ENCODE measurements around the gene ATP12A.

Gene ATP12A

GRCh38 chr13:24685314-24685713, 5.1 kb downstream of the ATP12A start:
- Histone ChIP-seq H3K9me3 (ENCODE audit: control insufficient read depth, low read length) (no peaks in the 10 kb centered on the region), H3K79me2 (no peaks in the 10 kb centered on the region), H2AFZ (no peak overlapping the region), H3K4me1 (peaks cover 7% of the 10 kb centered on the region), H3K27me3 (ENCODE audit: control insufficient read depth, insufficient read depth, low read length) (no peaks in the 10 kb centered on the region), H3K4me3 (ENCODE audit: low read depth, low read length) (no peak overlapping the region), H3K9ac (no peak overlapping the region), H3K27ac (no peak overlapping the region), H3K36me3 (ENCODE audit: control insufficient read depth, insufficient read depth, low read length) (no peaks in the 10 kb centered on the region), H3K4me2 (ENCODE audit: low read length) (no peak overlapping the region)
- TF ChIP-seq, protein P1, sequence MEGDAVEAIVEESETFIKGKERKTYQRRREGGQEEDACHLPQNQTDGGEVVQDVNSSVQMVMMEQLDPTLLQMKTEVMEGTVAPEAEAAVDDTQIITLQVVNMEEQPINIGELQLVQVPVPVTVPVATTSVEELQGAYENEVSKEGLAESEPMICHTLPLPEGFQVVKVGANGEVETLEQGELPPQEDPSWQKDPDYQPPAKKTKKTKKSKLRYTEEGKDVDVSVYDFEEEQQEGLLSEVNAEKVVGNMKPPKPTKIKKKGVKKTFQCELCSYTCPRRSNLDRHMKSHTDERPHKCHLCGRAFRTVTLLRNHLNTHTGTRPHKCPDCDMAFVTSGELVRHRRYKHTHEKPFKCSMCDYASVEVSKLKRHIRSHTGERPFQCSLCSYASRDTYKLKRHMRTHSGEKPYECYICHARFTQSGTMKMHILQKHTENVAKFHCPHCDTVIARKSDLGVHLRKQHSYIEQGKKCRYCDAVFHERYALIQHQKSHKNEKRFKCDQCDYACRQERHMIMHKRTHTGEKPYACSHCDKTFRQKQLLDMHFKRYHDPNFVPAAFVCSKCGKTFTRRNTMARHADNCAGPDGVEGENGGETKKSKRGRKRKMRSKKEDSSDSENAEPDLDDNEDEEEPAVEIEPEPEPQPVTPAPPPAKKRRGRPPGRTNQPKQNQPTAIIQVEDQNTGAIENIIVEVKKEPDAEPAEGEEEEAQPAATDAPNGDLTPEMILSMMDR (IDR thresholded peaks at IDR 0.05), result no peak

DNA sequence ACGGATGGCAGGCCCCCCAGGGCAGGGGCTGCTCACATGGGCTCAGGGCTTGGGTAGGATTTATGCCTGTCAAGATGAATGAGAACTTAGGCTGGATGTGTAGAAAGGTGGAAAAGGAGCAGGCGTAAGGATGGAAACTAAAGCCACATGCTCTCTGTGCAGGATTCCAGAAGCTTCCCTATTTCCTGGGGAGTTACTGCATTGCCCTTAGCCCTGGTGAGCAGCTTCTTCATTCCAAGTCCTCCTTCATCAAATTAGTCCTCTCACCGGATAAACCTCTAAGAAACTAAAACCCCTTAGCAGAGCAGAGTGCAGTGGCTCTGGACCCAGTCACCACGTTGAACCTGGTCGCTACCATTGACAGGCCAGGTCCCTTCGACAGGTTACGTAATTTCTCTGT, 7.4 kb downstream of the ATP12A start:
- TF ChIP-seq, protein P1 (IDR thresholded peaks at IDR 0.05), result no peak
- Histone ChIP-seq H3K27ac (no peak overlapping the region), H2AFZ (no peak overlapping the region), H3K36me3 (ENCODE audit: control insufficient read depth, insufficient read depth, low read length) (no peaks in the 10 kb centered on the region), H3K9me3 (ENCODE audit: control insufficient read depth, low read length) (no peaks in the 10 kb centered on the region), H3K4me2 (ENCODE audit: low read length) (no peak overlapping the region), H3K4me1 (peaks cover 7% of the 10 kb centered on the region), H3K4me3 (ENCODE audit: low read depth, low read length) (no peak overlapping the region), H3K79me2 (no peaks in the 10 kb centered on the region), H3K27me3 (ENCODE audit: control insufficient read depth, insufficient read depth, low read length) (no peaks in the 10 kb centered on the region), H3K9ac (no peak overlapping the region)

- Histone ChIP-seq H3K9me3 (ENCODE audit: control insufficient read depth, low read length) (no peaks in the 10 kb centered on the region), H3K4me1 (peaks cover 7% of the 10 kb centered on the region), H3K27ac (no peak overlapping the region), H3K4me2 (ENCODE audit: low read length) (no peak overlapping the region), H3K79me2 (no peaks in the 10 kb centered on the region), H3K9ac (no peak overlapping the region), H2AFZ (no peak overlapping the region), H3K27me3 (ENCODE audit: control insufficient read depth, insufficient read depth, low read length) (no peaks in the 10 kb centered on the region), H3K4me3 (ENCODE audit: low read depth, low read length) (no peak overlapping the region), H3K36me3 (ENCODE audit: control insufficient read depth, insufficient read depth, low read length) (no peaks in the 10 kb centered on the region)
- TF ChIP-seq, protein P1 (IDR thresholded peaks at IDR 0.05), result no peak
These were observed 7.9 kb downstream of the ATP12A start for GRCh38 chr13:24688111-24688510.

DNA sequence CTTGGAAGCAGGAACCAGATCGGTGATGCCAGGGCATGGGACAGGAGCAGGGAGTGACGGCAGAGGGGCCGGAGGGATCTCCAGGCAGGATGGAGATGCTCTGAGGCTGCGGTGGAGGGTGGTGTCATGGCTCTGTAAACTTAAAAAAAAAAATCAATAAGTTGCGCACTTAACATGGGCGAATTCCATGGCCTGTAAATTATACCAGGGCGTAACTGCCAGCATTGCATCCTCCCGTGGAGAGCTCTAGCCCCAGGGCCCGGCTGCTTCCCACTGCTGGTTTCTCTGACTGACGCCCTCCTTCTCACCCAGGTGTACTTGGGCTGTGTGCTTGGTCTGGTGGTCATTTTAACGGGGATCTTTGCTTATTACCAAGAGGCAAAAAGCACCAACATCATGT, 8.7 kb downstream of the ATP12A start:
- Histone ChIP-seq H3K27ac (no peak overlapping the region), H3K9ac (no peak overlapping the region), H3K9me3 (ENCODE audit: control insufficient read depth, low read length) (no peaks in the 10 kb centered on the region), H3K36me3 (ENCODE audit: control insufficient read depth, insufficient read depth, low read length) (no peaks in the 10 kb centered on the region), H3K4me1 (peaks cover 7% of the 10 kb centered on the region), H3K27me3 (ENCODE audit: control insufficient read depth, insufficient read depth, low read length) (no peaks in the 10 kb centered on the region), H3K4me2 (ENCODE audit: low read length) (no peak overlapping the region), H3K79me2 (no peaks in the 10 kb centered on the region), H2AFZ (no peak overlapping the region), H3K4me3 (ENCODE audit: low read depth, low read length) (no peak overlapping the region)
- TF ChIP-seq, protein P1 (IDR thresholded peaks at IDR 0.05), result no peak

GRCh38 chr13:24691381-24691780, 11.2 kb downstream of the ATP12A start:
- Histone ChIP-seq H3K4me3 (ENCODE audit: low read depth, low read length) (no peak overlapping the region), H3K27me3 (ENCODE audit: control insufficient read depth, insufficient read depth, low read length) (no peaks in the 10 kb centered on the region), H2AFZ (no peak overlapping the region), H3K4me1 (no peaks in the 10 kb centered on the region), H3K36me3 (ENCODE audit: control insufficient read depth, insufficient read depth, low read length) (no peaks in the 10 kb centered on the region), H3K27ac (no peak overlapping the region), H3K9ac (no peak overlapping the region), H3K4me2 (ENCODE audit: low read length) (no peak overlapping the region), H3K9me3 (ENCODE audit: control insufficient read depth, low read length) (no peaks in the 10 kb centered on the region), H3K79me2 (no peaks in the 10 kb centered on the region)
- TF ChIP-seq, protein P1 (IDR thresholded peaks at IDR 0.05), result no peak
